GM12878 (cell line): ENCODE results near the gene FLT4.

ENCODE experiments used
- CHD1 ChIP-seq: IDR thresholded peaks from 2 replicates; pipeline ENCODE4 v1.6.1; 2012; ENCODE audit warnings: low read depth, low read length, improper control_type of control experiment
- GABPA ChIP-seq: IDR thresholded peaks from 2 replicates; pipeline ENCODE4 v1.6.1; 2014; ENCODE audit warnings: antibody characterized with exemption, low read depth, mild to moderate bottlenecking, inconsistent platforms
- KLF5 ChIP-seq: fragments of 450-650 bp; IDR thresholded peaks from 2 replicates; pipeline ENCODE4 v1.6.1; 2014; ENCODE audit warnings: mild to moderate bottlenecking; ENCODE audit not compliant: partially characterized antibody
- PRDM15 ChIP-seq: fragments of 450-650 bp; formaldehyde crosslinking; IDR thresholded peaks from 2 replicates; pipeline ENCODE4 v1.4.0; 2020; ENCODE audit warnings: mild to moderate bottlenecking, moderate library complexity

GRCh38 chr5:180699042-180699441, 49.6 kb upstream of the FLT4 start:
- no peak for TF ChIP-seq PRDM15
- no peak for TF ChIP-seq CHD1
- no peak for TF ChIP-seq GABPA
- no peak for TF ChIP-seq KLF5
